ENCODE data around the gene ARID1B. TPM values are rescaled to one million over a fixed set of nuclear protein-coding genes. Genes with fewer than 3 reads are reported as not detected.

Gene ARID1B
- total and polyA plus RNA-seq, 2 of the 13 experiments (the other 11 are each of a cell fraction or from before 2014, with no cell fraction given): 20.1 to 32.6 TPM

GRCh38 chr6:156778454-156779205 lies 1.5 kb downstream of the ARID1B start (continued):
- TF ChIP-seq ZNF574 (CRISPR knock-in tag; IDR thresholded peaks at IDR 0.05) (peak; percentile 27; the same call in 1 of the 2 replicates), BATF2 (CRISPR knock-in tag; IDR thresholded peaks at IDR 0.05) (no peak), HDAC6 (IDR thresholded peaks at IDR 0.05; ENCODE audit: low read depth, low read length) (no peak), ZFX (CRISPR knock-in tag; IDR thresholded peaks at IDR 0.05; ENCODE audit: low read depth) (no peak; the same call in 1 of the 2 replicates), HOXA3 (CRISPR knock-in tag; IDR thresholded peaks at IDR 0.05) (peak; percentile 57; the same call in 1 of the 2 replicates), ZFP37 (CRISPR knock-in tag; IDR thresholded peaks at IDR 0.05; ENCODE audit: borderline replicate concordance) (no peak), NFYB (CRISPR knock-in tag; IDR thresholded peaks at IDR 0.05) (no peak), CAMTA2 (CRISPR knock-in tag; IDR thresholded peaks at IDR 0.05; ENCODE audit: borderline replicate concordance) (no peak), ZBTB49 (CRISPR knock-in tag; IDR thresholded peaks at IDR 0.05; ENCODE audit: borderline replicate concordance) (no peak), HMGXB4 (CRISPR knock-in tag; IDR thresholded peaks at IDR 0.05; ENCODE audit: borderline replicate concordance in 1 of 2, low read depth in 1 of 2) (peak in 1 of 2 experiments; percentile 14; a peak in 2 of 4 replicates), AHR (CRISPR knock-in tag; IDR thresholded peaks at IDR 0.05) (0 out of 2 replicates have a peak, but pooled peaks have one; percentile 8), AHDC1 (CRISPR knock-in tag; IDR thresholded peaks at IDR 0.05; ENCODE audit: borderline replicate concordance) (0 out of 2 replicates have a peak, but pooled peaks have one; percentile 14), ZNF563 (CRISPR knock-in tag; IDR thresholded peaks at IDR 0.05) (peak; percentile 56; the same call in 1 of the 2 replicates), XRCC5 (optimal IDR thresholded peaks at IDR 0.05; ENCODE audit: low read length) (peak; percentile 37)
